Lower leg skin (tissue), 4 donors: ENCODE results near the gene IGDCC3. TPM values are rescaled to one million over a fixed set of nuclear protein-coding genes. Genes with fewer than 3 reads are reported as not detected.

ENCODE experiments used
- DNase-seq, 2 donors: peaks; one replicate each; pipeline ENCODE4 v3.0.0-alpha.2; 2019; ENCODE audit warnings: low spot score in 2 of 2
- H3K4me3 ChIP-seq: fragments of 200-600 bp; sonication (generic); 2 replicates; pipeline ENCODE4 v1.5.1; 2017; ENCODE audit warnings: mild to moderate bottlenecking, low read depth; ENCODE audit not compliant: poor library complexity, severe bottlenecking
- CTCF ChIP-seq, 3 donors: fragments of 450-650 bp; IDR thresholded peaks; one replicate each; pipeline ENCODE4 v1.5.1; 2016; ENCODE audit warnings: antibody characterized with exemption in 3 of 3, mild to moderate bottlenecking in 3 of 3, moderate library complexity in 2 of 3
- POLR2A ChIP-seq, 2 donors: fragments of 450-650 bp; IDR thresholded peaks; one replicate each; pipeline ENCODE4 v1.6.1; 2016 to 2017; ENCODE audit warnings: antibody characterized with exemption in 2 of 2, mild to moderate bottlenecking in 1 of 2, moderate library complexity in 1 of 2
- WGBS, 2 donors: methylation state at CpG; one replicate each; pipeline ENCODE4 v1.1.5; 2018; 5-methylcytosine and 5-hydroxymethylcytosine counted together
- intact Hi-C: fragments of 100-400 bp; cut with DNase I; formaldehyde crosslinking; loops from one replicate; pipeline ENCODE4 v1.15.0; 2023; ENCODE audit warnings: low total_unique reads
- total RNA-seq, 4 donors: library from RNA; depleted of rRNA; stranded (reverse); fragments of >200 nt; gene quantifications; one replicate each; pipeline ENCODE4 v1.1.0, GENCODE V29; 2016

IGDCC3 gene
- total RNA-seq, 4 donors from 2014 or later: not detected

GRCh38 chr15:65307978-65308377 is 69.8 kb downstream of the IGDCC3 start:
- no peak for TF ChIP-seq POLR2A (IDR thresholded peaks at IDR 0.05)
- no peak for TF ChIP-seq CTCF (IDR thresholded peaks at IDR 0.05)
- no peak overlapping the region for H3K4me3 ChIP-seq
- no peak for DNase-seq
- intact Hi-C loops: no loop called here
- 46 to 49% methylated on average over 6 of the region's 6 CpGs for WGBS, 2 donors

- DNase-seq: no peak
- no peak overlapping the region for H3K4me3 ChIP-seq
- TF ChIP-seq CTCF (IDR thresholded peaks at IDR 0.05) (no peak), POLR2A (IDR thresholded peaks at IDR 0.05) (no peak)
- intact Hi-C loops: no loop called here
Measured at GRCh38 chr15:65306551-65306950, 71.3 kb downstream of the IGDCC3 start.

- no peak overlapping the region for H3K4me3 ChIP-seq
- no peak for DNase-seq
- 78 to 81% methylated on average over 3 of the region's 3 CpGs for WGBS, 2 donors
- intact Hi-C loops: no loop called here
- TF ChIP-seq CTCF (IDR thresholded peaks at IDR 0.05) (no peak), POLR2A (IDR thresholded peaks at IDR 0.05) (no peak)
Measured at GRCh38 chr15:65305776-65306175, 72.0 kb downstream of the IGDCC3 start.

GRCh38 chr15:65305150-65305758 is 72.5 kb downstream of the IGDCC3 start:
- intact Hi-C loops: no loop called here
- no peak for TF ChIP-seq POLR2A (IDR thresholded peaks at IDR 0.05)
- TF ChIP-seq CTCF (IDR thresholded peaks at IDR 0.05): no peak
- WGBS, 2 donors: 49 to 51% methylated on average over 14 of the region's 14 CpGs
- H3K4me3 ChIP-seq: no peak overlapping the region
- peak in 1 of 2 donors; percentile 35 for DNase-seq

- H3K4me3 ChIP-seq: peak within 1 kb of the TSS; percentile 5
- 0% methylated on average over 24 of the region's 24 CpGs for WGBS, 2 donors
- DNase-seq: peak in 1 of 2 donors; percentile 73
- TF ChIP-seq CTCF (IDR thresholded peaks at IDR 0.05) (peak in 1 of 3 donors; percentile 4), POLR2A (IDR thresholded peaks at IDR 0.05) (peak in 1 of 2 donors; percentile 95)
- intact Hi-C loops: no loop called here
Measured at GRCh38 chr15:65304381-65305149, 73.2 kb downstream of the IGDCC3 start, which contains the start of gene RNU5B-1. RNU5B-1 (plus strand) TSS chr15:65304677.
